ENCODE results near the gene BGN. TPM values are rescaled to one million over a fixed set of nuclear protein-coding genes. Genes with fewer than 3 reads are reported as not detected.

The BGN gene
- polyA plus RNA-seq, 1 donor = 95.3 TPM

DNA sequence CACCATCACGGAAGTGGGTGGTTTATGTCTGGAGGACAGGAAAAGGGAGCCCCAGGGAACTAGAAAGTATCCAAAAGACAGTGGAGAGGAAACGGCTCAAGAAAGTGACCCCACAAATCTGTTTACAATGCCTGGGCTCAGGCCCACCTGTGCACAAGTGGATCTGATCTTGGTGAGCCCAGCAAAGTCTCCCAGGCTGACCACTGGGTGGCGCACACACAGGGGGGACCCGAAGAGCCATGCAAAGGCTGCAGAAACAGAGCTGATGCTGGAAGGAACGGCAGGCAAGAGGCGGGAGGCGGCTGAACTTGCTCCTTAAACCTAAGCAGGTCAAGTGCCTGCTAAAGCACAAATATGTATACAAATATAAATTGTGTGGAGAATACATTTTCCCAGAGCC, 34.0 kb upstream of the BGN start:
- DNase-seq (ENCODE audit: low read depth) = no peak

DNA sequence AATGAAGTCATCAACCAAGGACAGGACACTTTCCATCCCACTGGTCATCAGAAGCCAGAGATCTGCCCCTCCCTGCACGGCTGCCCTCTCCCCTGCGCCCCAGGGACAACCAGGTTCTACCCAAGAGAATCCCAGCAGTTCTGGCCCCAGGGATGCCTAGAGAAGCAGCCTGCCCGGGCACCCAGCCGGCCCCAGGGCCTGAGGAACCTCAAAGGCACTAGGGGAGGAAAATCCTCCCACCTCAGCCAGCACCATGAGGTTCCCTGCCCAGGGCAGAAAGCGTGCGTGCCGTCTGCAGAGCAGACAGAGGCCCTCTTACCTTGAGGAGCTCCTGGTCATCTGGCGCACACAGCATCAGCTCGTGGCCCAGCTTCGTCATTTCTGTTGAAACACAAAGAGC, 32.5 kb upstream of the BGN start:
- no peak for DNase-seq (ENCODE audit: low read depth)

DNA sequence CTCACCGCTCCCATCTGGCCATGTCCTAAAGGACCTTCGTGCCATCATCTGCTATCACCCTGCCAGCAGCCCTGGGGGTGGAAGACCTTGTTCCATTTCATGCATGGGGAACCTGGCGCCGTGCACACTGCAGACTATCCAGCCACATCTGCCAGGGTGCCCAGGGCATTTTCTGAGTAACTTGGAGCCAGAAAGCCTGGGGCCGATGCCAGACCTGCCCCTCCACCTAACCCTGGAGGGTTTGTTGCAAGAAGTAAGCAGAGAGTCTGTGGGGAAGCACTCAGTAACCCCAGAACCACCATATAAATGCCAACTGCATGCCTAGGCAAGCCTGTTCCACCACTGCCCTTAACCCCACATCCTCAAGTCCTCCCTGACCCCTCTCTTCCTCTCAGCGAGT, 31.7 kb upstream of the BGN start:
- no peak for DNase-seq (ENCODE audit: low read depth)

DNA sequence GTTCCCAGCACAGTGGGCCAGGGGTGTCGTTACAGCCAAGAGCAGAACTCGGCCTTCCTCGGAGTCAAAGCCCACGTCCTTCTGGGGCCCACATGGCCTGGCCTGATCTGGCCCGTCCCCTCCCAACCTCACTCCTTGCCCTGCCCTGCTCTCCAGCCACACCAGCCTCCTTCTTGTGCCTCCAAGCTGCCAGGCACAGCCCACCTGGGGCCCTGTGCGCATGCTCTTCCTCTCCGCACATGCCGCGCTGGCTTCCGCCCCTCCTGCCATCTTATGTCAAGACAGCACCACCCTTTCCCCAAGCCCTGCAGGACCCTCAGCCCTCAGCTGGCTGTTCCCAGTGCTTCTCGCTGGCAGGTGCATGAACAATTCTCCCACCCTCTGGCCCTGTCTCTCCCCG, 31.2 kb upstream of the BGN start:
- DNase-seq (ENCODE audit: low read depth) = no peak

DNA sequence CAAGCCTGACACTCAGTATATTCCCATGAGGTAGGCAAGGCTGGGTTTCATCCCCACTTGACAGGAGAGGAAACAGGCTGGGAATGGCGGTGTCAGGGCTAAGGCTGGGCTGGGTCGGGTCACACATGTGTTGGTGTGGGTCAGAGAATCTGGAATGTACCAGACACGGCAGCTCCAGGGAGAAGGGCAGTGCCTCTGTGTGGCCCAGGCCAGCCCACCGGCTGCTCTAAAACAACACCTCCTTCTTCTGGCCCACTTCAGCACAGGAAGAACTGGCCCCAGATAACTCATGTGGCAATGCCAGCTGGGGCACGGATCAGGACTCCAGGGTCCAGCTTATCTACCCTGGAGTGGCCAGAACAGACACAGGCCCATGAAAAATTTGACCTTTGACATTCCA, 30.7 kb upstream of the BGN start:
- no peak for DNase-seq (ENCODE audit: low read depth)

DNA sequence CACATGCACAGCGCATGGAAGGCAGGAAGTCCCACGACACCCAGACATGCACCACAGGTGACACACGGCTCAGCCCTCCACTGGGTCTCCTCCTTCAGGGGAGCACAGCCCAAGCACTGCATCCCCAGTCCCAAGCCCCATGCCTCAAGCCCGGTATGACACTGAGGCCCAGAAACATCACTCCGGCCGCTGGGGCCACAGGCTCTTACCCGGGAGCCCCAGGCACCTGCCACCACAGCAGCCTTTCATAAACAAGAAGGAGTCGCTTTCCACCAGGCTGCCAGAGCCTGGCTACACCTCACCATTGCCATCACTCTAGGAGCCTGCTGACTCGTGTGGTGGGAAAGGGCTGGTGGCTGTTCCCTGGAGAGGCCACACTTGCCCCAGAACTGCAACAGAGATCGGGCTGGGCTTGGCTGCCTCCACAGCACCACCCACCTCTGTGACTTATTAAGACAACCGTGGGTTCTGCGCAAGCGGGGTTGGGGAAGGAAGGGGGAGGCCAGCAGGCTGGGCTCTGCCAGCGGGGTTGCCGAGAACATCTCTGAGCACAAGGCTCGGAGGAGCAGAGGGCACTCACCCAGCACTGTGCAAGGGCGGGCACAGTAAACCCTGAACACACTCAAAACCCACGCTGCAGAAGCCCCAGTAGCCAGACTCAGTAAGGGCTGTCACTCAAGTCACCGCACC, 28.9 kb upstream of the BGN start:
- no peak for DNase-seq (ENCODE audit: low read depth)

DNA sequence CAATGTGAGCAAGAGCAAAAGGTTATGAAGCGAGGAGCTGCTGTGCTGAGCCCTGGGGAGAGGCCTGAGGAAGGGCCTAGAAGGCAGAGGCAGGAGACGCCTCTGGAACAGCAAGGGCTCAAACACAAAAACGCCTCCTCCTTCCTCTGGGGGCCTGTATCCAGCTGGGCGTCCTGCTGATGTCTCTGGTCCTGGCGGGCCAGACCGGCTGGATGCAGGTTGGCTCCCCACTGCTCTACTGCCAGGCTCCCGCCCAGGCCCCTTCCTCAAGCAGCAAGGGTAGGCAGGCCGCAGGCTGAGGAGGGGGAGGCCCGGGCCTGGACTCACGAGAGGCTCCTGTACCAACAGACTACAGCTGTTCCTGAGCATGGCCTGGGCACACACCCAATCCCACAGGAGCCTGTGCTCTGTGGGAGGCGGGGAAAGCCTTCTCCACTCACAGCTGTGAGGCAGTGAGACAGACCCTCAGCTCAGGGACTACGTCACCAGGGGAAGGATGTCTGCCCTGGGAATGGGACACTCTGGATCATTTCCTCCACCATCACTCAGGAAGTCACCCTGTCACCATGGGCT, 26.7 kb upstream of the BGN start:
- no peak for DNase-seq (ENCODE audit: low read depth)

DNA sequence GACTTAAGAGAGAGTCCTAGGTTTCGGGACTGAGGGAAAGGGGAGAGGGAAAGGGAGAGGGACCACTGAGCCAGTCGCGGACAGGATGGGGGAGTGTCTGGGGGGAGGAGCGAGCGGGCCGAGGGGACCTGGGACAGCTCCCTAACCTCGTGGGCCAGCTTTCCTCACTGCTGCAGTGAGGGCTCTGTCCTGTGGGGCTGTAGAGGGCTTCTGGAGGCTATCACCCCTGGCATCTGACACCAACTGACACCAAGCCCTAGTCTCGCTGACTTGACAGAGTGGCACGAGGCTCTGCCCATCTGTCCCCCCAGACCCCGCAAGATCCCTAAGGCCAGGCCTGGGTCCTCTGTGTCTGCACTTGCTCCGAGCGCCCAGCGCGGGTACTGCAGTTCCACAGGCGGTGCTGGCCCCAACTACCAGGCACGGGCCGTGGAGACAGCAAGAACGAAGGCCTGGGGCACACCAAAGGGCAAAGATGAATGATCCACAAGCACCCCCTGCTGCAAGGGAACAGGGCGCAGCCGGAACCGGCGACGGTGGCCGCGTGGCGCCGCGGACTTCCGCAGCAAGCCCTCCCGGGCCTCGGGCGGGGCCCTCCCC, 24.9 kb upstream of the BGN start:
- DNase-seq (ENCODE audit: low read depth) = no peak

DNA sequence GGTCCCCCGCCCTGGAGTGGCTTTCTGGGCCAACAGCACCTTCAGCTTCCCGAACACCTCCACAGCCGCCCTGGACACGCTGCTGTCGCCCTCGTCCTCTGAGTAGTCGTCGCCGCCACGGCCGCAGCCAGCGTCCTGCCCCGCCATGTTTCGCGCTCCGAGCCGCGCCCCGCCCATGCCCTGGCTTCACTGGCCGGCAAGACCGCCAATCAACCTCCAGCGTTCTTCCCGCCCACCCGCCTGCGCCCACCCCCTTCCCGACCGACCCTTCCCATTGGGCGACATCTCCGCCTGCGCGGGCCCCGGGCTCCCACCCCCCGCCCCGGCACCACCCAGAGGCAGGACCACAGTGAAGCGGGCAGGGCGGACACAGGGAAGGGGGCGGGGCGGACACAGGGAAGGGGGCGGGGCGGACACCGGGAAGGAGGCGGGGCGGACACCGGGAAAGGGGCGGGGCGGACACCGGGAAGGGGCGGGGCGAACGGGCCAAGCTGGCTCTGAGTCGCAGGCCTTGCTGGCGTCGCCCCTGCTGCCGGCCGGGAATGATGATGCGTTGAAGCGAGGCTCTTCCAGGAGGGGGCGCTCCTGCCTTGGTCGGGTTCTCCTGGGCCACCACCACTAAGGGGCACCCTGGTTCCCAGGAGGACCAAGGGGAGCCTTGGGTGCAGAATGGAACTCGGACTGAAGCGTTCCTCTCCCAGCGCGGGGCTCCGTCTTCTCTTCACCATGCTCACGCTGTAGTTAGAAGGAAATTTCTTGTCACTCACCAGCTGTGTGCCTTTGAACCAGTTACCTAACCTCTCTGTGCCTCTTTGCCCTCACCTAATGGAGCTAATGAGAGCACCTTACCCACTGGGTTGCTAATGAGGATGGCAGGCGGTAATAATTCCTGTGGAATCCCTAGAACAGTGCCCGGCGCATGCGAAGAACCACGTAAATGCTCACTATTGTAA, 24.1 kb upstream of the BGN start, which contains the start of gene HAUS7:
TSS of gene HAUS7 (minus strand) at position 166 of the 953 bp plus-strand sequence. CDS start at position 147, 19 bp downstream.
- DNase-seq (ENCODE audit: low read depth) = no peak

DNA sequence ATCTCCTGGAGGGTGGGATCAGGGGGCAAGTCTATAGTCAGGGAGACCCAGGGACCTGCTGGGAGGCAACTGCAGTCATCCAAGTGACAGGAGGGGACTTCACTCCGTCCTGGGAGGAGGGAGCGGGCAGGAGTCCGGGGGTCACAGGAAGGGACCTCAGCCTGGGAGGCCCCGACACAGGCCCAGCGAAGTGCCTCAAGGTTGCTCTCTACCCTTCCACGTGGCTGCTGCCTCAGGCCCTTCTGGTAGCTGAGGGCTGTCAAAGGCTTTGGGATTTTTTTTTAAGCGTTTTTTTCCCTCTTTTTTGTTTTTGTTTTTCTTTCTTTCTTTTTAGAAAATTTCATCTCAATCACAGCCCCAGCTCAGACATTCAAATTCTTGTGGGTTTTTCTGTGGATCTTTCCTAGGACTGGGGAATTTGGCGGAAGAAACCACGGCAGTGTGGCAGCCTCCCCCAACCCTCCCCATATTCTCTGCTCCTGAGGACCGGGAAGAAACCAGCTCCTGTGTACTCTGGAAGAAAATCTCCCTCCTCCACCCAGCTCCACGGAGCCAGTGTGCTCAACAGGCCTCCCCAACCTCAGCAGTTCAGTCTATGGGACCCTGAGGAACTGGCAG, 23.0 kb upstream of the BGN start:
- DNase-seq (ENCODE audit: low read depth) = no peak

DNA sequence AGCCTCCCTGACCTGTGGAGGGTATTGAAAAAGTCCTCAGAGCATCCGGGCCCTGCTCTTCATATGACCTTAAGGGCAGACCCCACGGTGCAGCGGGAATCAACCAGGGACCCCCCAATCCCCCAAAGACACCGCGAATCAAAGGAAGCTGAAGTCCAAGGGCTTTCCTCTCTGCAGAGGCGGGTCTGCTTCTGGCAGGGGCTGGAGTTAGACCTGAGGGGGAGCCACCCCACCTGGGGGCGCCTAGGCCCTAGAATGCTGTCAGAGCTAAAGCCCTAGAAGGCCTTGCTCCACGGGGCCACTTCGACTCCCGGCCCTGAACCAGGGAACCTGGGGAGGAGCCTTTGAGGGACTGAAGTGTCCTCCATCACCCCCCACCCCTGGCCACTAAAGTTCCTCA, 21.7 kb upstream of the BGN start:
- DNase-seq (ENCODE audit: low read depth) = no peak

DNA sequence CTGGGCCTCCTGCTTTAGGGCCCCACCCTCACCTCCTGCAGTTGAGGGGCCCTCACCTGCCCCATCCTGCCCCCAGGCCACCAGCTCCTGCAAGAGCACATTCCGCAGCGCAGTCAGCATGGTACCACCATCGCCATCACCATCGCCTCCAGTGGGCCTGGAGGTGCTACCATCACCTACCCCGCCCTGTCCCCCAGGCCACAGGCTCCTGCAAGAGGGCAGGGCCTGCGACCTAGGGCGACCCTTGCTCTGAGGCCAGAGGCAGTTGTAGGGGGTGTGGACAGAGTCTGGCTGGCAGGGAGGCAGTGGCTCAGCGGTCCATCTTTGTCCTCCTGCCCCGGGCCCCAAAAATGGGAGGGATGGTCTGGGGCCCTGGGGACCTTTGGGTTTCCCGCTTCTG, 20.5 kb upstream of the BGN start:
- no peak for DNase-seq (ENCODE audit: low read depth)

DNA sequence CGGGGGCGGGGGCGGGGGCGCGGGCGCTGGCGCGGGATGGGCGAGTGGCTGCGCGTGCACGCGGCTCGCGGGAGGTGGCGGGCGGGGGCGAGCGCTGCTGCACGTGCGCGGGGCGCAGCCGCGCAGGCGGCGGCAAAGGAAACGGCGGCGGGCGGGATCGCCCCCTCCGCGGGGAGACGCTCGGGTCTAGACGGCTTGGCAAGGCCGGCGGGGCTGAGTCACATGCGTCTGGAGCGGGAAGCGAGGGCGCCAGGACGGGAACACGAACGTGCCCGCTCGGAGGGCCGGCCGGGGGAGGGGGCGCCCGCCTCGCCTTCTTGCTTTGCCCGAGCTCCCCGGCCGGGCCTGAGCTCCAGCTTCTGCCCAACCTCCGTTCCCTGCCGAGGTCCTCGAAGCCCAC, 20.1 kb upstream of the BGN start:
- DNase-seq (ENCODE audit: low read depth) = no peak

DNA sequence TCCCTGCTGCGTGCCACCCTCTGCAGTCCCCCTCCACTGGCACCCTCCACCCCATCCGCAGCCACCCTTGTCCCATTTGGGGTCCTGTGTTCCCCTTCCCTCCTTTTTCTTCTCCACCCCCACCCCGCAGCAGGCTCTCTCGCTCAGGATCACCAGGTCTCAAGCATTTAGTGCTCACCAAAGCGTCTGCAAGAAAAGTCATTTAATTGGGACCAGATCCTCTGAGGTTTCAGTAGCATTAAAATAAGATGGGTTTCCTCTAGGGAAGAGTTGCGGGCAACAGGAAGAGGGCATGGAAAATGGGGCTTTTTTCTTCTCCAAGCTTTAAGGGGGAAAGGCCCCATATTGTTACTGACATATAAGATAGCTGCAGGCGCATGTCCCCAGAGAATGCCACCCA, 19.5 kb upstream of the BGN start:
- no peak for DNase-seq (ENCODE audit: low read depth)

DNA sequence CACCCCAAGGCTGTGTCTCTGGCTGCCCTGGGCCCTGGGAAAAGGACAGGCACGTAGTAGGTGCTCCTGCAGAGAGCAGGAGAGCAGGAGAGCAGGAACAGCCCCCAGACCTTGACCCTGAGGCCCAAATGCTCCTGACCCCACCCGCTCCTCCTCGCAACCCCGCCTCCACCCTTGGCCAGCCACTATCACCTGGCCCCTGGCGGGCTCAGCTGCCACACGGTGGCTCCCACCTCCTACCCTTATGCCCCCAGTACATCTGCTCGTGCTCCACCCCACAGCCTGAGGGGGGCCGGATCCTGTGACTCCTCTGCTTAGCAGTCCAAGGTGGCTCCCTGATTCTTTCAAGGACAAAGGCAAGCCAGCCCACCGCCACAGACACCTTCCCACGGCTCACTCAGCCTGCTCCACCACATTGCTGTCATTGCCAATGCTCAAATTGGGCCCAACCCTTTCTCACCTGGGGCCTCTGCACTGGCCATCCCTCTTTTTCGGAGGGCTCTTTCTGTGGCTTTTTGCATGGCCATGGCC, 19.0 kb upstream of the BGN start:
- no peak for DNase-seq (ENCODE audit: low read depth)

DNA sequence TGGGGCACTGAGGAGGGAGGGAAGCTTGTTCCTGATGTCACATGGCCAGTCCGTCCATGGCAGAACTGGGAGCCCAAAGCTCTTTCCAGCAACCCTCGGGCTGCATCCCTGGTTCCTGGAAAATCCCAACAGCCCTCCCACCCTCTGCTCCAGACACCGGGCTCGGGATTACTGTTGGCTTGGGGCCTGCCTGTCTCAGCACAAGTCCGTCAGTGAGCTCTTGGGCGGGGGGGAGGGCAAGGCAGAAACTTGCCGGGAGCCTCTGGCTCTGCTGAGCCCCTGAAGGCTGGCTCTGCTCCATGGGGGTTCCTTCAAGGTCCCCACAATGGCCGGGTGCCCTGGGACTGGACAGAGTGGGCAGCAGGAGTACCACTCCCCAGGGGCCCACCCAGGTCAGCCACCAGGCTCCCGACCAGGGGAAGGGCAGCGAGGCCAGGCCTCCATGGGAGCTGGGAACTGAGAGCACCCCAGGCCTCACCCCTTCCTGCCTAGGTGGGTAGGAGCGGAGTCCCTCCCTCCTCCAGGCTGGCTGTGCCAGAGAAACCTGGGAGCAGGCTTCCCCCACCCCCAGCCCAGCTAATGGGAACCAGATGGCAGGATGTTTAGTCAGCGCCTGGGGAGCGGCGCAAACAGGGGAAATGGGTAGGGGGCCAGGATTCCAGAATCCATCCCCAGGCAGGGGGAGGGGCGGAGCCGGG, 18.0 kb upstream of the BGN start:
- no peak for DNase-seq (ENCODE audit: low read depth)

DNA sequence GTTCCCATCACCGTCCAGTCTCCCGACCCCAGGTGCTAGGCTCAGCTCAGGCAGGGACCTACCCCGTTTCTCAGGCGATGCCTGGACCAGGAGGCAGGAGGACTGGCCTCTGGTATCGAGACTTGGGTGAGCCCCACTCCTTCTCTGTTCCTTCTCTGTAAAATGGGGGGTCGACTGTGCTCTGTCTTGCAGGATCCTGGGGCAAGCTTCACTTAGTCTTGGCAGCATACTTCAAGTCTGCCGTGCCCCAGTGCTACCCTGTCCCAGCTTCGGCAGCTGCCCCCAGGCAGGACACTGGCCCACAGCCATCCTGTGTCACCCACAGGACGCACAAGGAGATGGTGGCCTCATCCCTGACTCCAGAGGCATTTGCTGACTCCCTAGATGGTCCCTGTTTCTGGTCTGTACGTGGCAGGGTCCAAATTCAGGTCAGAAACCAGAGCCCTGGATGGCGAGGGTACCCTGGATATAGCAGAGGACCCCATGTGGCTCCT, 17.4 kb upstream of the BGN start:
- DNase-seq (ENCODE audit: low read depth) = no peak

DNA sequence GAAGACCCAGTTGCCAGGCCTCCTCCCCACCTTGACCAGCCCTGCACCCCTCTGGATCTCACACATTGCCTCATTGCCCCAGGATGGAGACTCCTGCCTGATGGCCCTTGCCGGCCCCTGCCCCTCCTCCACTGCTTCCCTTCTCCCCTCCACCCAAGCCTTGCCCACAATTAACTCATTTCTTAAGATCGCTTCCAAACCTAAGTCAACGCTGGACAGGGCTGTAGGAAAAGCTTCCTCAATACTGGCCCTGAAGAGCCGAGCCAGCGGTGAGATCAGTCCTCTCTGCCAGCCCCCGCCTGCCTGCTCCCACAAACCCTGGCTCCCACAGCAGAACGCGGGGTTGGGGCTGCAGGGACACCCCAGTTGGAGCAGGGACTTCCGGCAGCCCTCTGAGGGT, 16.9 kb upstream of the BGN start:
- no peak for DNase-seq (ENCODE audit: low read depth)

DNA sequence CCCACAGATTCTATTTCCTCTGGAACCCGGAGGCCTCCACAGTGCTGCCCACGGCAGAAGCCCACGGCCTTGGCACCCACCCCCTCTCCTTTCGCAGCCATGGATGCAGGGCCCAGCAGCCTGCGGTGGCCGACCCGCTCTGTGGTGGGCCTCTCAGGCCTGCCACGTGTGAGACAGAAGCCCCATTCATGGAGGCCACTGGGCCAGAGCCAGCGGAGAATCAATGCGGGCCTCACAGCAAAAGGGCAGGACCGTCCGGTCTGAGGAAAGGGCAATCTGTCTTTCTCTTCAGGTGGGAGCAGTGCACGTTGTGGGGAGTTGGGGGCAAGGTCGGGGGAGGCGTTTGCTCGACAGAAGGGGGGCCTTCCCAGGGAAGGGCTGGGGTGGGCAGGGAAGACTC, 16.0 kb upstream of the BGN start:
- no peak for DNase-seq (ENCODE audit: low read depth)

DNA sequence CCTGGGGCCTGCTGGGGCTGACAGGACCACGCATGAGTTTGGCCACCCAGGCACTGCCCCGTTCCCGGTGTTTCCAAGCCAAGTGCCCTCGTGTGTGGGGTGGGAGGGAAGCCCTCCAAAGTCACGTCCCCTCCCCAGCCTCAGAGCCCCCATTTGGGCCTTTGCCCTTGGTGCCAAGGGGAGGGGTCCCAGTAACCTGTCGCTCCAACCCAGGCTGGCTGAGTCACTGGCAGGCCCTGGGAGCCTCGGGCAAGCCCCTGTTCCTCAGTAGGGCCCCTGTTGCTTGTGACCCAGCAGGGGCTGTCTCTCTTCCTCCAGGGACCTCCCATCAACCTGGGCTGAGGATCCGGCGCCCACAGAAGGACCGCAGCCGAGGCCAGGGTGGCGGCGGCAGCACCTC, 13.7 kb upstream of the BGN start:
- no peak for DNase-seq (ENCODE audit: low read depth)
